GM19468 (cell line): ENCODE measurements around the gene CAPN1.
"Not testable (repeated sequence)": the region's sequence is repeated elsewhere in the genome, so short reads cannot be mapped to it uniquely, and the experiment has no call there.

Experiments
- ATAC-seq: cut with Tn5 transposase; IDR thresholded peaks from one replicate; pipeline ENCODE4 v1.9.1; 2021; ENCODE audit warnings: mild to moderate bottlenecking, moderate library complexity, moderate number of reproducible peaks; ENCODE audit not compliant: unreplicated experiment; ENCODE audit errors: extremely low read depth

The CAPN1 gene

DNA sequence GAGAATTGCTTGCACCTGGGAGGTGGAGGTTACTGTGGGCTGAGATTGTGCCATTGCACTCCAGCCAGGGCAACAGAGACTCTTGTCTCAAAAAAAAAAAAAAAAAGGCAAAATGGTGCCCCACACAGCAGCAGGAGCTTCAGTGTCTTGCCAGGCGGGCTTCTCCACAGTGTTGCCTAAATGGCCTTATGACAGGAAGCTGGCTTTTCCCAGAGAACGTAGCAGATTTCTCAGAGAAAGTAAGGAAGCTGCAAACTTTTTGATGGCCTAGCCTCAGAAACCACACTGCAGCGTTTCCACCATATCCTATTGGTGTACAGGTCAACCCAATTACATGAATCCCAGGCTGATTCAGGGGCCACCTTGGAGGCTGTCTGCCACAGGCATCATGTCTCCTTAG lies 24.4 kb upstream of the CAPN1 start:
- ATAC-seq = no peak

DNA sequence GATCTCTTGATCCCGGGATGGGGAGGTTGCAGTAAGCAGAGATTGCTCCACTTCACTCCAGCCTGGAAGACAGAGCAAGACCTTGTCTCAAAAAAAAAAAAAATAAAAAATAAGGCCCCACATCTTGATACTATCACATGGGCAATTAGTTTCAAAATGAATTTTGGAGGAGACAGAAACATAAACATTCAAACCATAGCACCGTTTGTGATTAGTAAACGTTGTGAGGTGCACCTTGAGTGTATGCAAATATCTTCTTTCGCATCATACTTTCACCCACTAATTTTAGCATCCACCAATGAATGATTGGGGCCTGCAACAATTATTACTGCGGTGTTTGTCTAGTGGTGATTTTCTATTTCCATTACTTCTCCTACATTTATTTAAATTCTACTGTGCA lies 22.7 kb upstream of the CAPN1 start:
- no peak for ATAC-seq

DNA sequence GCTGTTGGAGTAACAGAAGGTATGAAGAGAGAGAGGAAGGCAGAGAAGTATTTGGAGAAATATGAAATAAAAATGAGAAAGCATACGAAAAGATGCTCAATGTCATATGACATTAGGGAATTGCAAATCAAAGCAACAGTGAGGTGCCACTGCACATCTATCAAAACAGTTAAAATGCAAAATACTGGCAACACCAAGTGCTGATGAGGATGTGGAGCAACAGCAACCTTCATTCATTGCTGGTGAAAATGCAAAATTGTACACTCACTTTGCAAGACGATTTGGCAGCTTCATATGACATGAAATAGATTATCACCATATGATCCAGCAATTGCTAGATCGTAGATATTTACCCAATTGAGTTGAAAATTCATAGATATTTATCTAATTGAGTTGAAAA lies 21.1 kb upstream of the CAPN1 start:
- no peak for ATAC-seq

DNA sequence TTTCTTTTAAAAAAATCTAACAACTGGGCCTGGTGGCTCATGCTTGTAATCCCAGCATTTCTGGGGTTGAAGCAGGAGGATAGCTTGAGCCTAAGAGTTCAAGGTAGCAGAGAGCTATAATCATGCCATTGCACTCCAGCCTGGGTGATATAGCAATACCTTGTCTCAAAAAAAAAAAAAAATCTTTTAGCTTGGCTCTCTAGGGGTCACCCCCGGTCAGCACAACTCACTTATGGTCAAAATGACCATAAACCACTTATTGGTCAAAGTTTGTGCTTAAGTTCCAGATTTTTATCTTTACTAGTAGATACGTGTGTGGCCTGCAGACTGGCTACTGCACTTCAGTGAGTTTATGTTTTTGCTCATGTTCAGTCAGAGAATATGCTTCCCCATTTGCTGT lies 18.0 kb upstream of the CAPN1 start:
- no peak for ATAC-seq

DNA sequence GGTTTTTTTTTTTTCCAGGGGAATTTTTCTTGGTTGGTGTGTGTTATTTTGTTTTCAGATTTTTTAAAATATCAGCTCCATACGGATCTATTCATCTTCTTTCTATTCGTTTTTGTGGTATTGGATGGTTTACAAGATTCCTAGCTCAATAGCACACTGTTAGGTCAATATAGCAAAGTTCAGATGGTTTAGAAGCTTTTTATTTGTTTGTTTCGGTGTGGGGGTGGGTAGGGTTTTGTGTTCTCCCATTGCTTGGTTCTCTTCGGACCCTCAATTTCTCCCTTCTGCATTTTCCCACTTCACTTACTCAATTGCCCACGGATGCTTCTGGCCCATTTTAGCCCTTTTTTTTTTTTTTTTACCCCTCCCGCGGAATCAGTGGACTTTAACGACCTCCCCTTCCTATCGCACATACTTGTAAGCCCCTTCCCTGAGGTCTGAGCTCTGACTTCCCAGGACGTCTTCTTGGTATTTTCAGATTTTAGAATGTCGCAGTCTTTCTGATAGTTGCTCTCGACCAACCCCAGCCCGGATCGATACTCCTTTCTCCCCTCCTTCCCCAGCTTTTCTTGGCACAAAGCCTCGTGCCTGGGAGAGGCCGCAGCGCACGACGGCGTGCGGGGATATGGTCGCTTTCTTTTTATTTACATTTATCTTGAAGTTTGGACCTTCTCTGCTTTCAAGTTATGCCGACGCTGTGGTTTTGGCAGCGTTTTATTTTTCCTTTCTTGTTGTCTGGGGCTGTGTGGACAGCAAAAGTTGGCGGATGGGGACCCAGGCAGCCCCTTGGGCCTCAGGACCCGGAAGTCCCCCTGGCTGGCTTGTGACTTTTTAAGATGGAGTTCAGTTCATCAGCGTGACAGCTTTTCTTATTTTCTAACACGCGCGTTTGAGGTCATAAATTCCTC lies 16.1 kb upstream of the CAPN1 start:
- no peak for ATAC-seq

DNA sequence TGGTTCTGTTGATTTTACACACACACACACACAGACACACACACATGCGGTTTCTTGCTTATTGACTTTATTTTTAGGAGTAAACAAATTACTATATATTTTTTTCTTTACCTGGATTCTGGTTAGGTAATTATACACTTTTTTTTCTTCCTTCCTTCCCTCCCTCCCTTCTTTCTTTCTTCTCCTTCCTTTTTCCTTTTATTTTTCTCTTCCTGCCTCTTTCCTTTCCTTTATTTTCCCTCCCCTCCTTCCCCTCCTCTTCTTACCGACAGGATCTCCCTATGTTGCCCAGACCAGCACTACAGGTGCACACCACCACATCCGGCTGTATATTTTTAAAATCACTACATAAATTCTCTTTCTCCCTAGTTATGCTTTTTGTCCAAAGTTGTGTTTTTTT lies 14.8 kb upstream of the CAPN1 start:
- ATAC-seq = no peak

DNA sequence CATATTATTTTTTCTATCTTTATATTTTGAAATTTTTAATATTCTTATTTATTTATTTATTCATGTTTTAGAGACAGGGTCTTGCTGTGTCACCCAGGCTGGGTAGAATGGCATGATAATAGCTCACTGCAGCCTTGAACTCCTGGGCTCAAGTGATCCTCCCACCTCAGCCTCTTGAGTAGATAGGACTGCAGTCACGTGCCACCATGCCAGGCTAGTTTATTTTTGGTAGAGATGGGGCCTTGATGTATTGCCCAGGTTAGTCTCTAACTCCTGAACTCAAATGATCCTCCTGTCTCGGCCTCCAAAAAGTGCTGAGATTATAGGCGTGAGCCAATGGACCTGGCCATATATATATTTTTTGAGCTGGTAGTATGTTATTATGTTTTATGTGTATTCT lies 14.1 kb upstream of the CAPN1 start:
- no peak for ATAC-seq

DNA sequence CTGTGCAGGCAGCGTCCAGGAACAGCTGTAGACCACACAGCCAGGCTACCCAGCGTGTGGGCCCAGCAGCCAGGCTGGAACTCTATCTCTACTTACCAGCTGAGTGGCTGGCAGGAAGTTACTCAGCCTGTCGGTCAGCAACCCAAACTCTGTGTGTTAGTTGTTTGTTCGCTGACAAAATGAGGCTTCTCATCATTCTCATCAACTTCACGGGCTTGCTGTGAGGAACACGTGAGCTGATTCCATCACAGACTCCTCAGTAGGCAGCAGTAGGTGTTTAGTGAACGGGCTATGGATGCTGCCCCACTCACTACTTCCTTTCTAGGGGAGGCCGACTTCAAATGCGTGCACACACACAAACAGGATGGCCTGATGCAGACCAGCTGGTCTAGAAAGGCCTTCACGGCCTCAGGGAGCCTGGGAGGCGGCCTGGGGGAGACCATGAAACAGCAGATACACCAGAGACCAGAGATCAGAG lies 12.5 kb upstream of the CAPN1 start:
- ATAC-seq = no peak

DNA sequence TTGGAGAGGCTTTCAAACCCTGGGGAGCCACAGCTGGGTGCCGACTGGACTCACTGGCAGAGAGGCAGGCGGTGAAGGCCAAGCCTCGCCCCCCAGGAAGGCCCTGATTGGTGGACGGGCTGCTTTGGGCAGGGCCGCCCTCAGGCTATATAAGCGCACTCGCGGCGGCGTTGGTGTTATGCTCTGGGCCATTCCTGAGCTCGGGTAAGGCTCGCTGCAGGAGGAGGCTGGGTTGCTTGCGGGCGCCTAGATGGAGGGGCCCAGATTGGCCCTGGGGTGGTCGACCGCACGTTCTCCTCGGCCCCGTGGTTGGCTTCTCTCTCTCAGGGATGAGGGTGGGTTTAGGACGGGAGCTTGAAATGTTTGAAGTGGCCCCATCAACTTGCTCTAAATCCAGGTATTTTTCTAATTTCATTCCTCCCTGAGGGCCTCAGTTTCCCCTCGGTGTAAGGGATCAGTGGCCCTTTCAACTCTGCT lies 11.6 kb upstream of the CAPN1 start, which contains the start of gene SPDYC:
TSS of gene SPDYC (plus strand) at position 176 of the 477 bp plus-strand sequence. CDS start 1,125 bp downstream, outside the sequence.
- ATAC-seq = no peak

DNA sequence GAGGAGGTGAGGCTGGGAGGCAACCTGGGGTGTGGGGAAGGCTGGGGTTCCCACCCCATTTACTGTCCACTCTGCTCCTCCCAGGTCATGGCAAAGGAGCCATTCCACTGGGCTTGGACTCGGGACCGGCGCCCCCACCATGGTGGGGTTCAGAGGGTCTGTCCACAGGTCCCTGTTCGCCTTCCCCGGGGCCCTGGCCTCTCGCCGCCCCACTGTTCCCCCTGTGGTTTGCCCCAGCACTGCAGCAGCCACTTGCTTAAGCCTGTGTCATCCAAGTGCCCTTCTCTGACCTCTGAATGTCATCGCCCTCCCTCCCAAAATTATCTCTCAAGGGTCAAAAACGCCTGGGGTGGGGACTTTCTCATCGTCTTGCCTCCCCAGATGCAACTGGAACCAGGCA lies 9.1 kb upstream of the CAPN1 start:
- ATAC-seq = no peak

DNA sequence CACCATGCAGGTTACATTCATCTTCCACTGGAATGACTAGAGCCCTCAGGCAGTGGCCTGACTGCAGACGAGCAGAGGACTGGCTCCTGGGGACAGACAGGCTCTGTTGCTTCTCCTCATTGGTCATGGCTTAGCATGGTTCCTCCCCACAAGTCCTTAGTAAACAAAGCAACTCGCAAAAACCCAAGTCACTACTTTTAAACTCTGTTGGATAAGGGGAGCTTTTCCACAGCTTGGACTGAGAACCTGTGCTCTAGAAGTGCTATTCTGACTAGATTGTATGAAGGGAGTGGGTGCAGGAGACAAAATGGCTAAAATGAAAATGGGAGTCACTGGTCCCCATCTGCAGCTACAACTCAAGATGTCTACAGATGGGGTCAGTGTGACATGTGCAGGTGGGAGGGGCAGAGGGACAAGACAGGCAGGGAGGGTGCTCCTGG lies 7.1 kb upstream of the CAPN1 start:
- ATAC-seq = not testable (repeated sequence)

DNA sequence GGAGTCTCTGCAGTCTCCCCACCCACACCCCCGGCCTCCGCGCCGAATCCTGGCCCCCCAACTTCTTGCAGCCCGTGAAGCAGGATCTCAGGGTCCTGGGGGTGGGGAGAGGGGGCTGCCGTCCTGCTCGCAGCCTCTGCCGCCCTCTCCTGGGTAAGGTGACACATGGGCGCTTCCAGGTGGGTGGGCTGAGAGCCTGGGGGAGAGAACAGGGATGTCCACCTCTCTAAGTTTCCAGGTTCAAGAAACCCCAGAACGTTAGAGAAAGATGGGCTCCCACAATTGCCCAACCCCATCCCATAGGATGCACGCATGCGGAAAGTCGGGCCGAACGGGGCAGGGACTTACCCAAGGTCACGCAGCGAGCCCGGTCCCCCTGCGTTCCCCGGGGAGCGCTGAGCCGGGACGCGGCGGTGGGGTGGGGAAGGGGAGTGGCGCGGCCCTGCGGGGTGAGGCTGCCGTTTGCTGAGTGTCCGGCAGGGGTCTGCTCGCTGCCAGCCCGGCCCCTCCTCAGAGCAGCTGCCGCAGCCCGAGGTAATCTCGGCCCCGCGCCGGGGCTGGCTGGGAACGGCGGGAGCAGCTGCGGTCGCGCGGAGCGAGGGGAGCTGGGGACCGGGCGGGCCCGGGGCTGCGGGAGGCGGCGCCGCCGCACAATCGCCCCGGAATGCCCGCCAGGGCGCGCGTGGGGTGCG lies 705 bp upstream of the CAPN1 start:
- peak; percentile 24 for ATAC-seq

DNA sequence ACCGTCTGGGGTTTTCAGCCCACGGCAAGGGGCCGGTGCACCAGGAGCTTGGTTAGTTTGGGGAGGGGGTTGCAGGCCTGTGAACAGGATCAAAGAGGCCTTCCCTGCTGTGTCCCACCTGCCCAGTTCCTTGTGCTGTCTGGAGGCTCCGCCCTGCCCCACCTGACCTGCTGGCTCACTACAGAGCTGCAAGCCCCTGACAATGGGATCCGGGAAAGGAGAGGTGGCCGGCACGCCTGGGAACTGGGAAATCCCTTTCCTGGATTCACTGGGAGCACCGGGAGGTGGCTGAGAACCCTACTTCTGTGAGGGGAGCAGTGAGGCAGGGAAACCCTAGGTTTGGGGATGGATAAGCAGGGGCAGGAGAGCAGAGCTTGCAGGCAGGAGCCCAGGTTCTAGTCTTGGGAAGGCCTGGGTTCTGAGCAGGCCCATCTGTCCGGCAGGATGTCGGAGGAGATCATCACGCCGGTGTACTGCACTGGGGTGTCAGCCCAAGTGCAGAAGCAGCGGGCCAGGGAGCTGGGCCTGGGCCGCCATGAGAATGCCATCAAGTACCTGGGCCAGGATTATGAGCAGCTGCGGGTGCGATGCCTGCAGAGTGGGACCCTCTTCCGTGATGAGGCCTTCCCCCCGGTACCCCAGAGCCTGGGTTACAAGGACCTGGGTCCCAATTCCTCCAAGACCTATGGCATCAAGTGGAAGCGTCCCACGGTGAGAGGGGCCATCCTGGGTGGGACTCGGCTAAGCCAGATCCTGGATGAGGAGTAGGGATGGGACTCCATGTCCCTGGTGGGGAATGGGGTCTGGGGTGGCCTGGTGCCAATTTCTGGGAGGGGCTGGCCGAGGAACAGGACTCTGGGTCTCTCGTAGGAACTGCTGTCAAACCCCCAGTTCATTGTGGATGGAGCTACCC lies 786 bp downstream of the CAPN1 start:
- ATAC-seq = no peak

DNA sequence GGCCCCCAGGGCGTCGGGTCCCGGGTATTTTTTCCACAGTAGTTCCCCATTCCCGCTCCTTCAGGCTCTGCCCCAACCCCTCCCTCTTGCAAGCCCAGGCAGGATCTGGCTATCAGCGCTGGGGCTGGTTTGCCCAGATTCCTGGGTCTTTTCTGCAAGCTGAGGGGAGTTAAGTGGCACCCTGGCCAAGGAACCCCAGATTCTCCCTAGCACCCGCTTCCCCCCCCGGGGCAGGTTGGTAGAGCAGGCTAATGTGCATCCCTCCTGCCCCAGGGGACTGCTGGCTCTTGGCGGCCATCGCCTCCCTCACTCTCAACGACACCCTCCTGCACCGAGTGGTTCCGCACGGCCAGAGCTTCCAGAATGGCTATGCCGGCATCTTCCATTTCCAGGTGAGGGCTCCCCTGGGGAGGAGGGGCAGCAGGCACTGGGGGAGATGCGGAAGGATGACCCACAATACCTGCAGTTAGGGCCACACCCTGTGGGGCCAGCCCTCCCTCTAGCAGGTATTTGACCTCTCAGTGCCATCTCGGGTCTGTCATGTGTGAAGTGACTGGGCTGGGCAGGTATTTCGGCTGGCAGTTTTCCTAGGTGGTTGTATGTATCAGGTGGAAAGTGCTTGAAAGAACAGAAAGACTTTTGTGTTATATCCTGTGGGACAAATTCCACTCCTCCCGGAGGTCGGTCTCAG lies 1.6 kb downstream of the CAPN1 start:
- ATAC-seq = no peak

DNA sequence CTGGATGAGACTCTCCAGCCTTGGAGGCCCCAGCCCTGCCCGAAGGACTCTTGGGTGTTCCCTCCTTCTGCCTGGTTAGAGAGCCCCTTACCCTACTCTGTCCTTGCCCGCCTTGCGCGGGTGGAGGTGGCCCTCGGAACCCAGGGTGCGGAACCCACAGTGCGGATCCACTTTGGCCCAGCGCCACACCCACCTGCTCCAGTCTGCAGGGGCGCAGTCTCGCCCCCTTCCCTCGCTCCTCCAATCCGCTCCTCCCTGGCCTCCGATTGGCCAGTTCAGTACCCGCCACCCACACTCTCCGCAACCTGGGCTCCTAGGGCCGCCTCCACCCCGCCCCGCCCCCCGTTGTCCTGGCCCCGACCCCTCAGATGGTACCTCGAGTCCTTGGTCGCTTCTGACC lies 2.4 kb downstream of the CAPN1 start:
- no peak for ATAC-seq

DNA sequence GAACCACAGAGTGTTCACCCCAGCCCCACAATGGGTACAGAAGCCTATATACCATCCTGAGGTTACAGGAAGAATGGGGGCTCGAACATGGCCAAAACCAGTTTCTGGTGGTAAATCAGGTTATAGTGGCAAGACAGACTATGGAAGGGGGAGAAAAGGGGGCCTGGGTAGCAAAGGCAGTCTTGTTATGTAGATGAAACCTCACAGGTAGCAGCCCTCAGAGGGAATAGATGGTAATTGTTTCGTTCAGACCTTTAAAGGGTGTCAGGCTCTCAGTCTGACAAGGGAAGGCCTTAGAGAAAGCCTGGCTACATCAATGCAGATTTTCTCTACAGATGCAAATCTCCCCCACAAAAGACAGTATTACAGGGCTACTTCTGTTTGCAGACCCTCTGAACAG lies 3.4 kb downstream of the CAPN1 start:
- no peak for ATAC-seq

DNA sequence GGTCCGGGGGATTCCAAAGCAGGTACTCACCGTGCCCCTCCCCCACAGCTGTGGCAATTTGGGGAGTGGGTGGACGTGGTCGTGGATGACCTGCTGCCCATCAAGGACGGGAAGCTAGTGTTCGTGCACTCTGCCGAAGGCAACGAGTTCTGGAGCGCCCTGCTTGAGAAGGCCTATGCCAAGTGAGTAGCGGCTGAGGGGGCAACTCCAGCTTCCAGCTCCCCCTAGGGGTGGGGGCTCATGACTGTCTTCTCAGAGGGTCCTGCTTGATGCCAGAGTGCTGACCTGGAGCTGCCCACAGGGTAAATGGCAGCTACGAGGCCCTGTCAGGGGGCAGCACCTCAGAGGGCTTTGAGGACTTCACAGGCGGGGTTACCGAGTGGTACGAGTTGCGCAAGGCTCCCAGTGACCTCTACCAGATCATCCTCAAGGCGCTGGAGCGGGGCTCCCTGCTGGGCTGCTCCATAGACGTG lies 4.2 kb downstream of the CAPN1 start:
- ATAC-seq = no peak

DNA sequence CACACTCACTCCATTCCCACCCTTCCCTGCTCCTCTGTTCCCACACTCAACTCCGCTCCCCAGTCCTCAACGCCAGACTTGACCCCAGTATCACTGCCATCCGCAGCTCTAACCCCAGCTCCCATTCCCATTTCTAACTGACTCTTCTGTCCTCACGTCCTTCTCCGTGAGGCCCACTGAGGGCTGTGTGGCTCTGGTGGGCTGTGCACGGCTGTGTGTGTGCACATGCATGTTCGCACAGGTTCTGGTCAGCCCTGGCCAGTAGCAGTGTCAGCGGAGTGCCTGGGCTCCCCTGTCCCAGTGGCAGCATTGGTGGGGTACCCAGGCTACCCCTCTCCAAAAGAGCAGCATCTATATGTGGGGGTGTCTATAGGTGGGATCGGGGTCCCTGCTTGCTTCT lies 5.0 kb downstream of the CAPN1 start:
- ATAC-seq = no peak

DNA sequence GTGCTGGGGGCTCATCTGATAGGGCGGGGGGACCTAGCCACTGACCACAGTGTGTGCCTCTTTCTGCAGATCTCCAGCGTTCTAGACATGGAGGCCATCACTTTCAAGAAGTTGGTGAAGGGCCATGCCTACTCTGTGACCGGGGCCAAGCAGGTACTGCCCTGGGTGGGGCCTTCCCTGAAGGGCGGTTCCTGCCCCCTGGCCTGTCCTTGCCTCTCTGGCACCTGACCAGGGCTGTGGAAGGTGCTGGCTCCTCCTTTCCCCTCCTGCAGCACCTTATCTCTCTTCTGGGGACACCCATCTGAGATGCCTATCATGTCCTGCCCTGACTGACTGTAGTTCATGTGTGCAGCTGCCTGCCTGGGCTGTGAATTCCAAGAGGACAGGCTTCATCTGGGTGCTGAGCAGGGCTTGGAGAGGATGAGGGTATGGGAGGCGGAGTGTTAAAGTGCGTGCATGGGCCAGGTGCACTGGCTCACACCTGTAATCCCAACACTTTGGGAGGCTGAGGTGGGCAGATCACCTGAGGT lies 5.5 kb downstream of the CAPN1 start:
- ATAC-seq = no peak
